IPS-NIHi11 (cell line): Measurements from ENCODE around the gene THG1L.
"Not testable (repeated sequence)": the region's sequence is repeated elsewhere in the genome, so short reads cannot be mapped to it uniquely, and the experiment has no call there.

ENCODE experiments used
- DNase-seq: peaks from one replicate; pipeline ENCODE4 v3.0.0; 2012; ENCODE audit warnings: mixed read lengths, low spot score

Gene THG1L

GRCh38 chr5:157727858-157728257 lies 3.4 kb upstream of the THG1L start:
- DNase-seq = not testable (repeated sequence)

- DNase-seq = no peak
Measured at GRCh38 chr5:157729858-157730257, 1.4 kb upstream of the THG1L start.

- DNase-seq = no peak
Measured at GRCh38 chr5:157730900-157731271, 334 bp upstream of the THG1L start.

DNA sequence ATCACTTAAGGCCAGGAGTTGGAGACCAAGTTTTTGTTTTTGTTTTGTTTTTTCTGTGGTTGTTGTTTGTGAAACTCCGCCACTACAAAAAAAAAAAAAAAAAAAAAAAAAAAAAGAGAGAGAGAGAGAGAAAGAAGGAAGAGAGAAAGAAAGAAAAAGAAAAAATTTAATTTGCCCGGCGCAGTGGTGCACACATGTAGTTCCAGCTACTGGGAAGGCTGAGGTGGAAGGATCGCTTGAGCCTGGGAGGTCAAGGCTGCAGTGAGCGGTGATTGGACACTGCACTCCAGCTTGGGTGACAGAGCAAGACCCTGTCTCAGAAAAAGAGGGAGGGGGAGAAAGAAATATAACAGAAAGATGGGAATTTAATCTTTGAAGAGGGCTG lies 902 bp downstream of the THG1L start:
- DNase-seq = no peak

DNA sequence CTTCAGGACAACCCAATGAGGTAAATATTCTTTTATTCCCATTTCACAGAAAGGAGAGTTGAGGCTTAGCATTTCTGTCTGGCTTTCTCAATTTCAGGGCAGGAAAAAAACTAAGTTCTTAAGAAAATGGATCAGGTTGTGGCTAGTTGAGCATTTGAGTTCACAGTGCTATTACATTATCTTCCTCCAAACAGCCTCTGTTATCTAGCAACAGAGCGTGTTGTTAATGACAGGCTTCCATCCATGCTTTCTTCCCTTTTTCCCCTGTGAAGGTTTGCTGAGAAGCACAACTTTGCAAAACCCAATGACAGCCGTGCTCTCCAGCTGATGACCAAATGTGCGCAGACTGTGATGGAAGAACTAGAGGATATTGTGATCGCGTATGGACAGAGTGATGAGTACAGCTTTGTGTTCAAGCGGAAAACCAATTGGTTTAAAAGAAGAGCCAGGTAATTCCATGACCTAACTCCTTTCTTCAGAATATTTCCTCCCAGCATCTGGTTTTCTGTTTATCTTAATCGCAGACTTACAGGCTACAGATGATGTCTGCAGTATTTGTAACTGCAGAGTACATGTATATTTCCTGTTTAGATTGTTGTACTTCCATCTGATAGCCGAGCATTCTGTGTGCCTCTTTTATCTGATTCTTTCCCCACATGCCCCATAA lies 1.5 kb downstream of the THG1L start:
- DNase-seq = no peak

DNA sequence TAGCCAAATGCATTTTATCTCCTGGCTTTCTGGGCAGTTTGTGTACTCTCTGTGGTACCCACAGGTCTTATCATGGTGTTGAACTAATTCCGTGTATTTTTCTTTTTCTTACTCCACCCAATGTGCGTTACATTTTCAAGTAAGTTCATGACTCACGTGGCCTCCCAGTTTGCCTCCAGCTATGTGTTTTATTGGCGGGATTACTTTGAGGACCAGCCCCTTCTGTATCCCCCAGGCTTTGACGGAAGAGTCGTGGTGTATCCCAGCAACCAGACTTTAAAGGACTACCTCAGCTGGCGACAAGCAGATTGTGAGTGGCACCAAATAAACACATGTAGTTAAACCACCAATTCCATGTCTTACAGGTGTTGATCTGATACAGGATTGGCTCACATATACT lies 3.2 kb downstream of the THG1L start:
- no peak for DNase-seq

DNA sequence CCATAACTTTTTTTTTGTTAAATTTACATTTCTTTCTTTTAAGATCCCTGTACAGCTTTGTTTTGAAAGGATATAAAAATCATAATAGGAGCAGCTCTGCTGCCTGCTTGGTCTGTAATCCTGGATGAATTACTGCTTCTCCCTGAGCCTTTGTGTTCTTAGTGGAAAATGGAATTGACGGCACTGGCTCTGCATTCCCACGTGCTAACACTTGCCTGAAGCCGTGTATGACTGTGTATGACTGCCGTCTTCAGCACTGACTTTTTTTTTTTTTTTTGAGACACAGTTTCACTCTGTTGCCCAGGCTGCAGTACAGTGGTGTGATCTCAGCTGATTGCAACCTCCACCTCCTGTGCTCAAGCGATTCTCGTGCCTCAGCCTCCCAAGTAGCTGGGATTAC lies 4.8 kb downstream of the THG1L start:
- no peak for DNase-seq

DNA sequence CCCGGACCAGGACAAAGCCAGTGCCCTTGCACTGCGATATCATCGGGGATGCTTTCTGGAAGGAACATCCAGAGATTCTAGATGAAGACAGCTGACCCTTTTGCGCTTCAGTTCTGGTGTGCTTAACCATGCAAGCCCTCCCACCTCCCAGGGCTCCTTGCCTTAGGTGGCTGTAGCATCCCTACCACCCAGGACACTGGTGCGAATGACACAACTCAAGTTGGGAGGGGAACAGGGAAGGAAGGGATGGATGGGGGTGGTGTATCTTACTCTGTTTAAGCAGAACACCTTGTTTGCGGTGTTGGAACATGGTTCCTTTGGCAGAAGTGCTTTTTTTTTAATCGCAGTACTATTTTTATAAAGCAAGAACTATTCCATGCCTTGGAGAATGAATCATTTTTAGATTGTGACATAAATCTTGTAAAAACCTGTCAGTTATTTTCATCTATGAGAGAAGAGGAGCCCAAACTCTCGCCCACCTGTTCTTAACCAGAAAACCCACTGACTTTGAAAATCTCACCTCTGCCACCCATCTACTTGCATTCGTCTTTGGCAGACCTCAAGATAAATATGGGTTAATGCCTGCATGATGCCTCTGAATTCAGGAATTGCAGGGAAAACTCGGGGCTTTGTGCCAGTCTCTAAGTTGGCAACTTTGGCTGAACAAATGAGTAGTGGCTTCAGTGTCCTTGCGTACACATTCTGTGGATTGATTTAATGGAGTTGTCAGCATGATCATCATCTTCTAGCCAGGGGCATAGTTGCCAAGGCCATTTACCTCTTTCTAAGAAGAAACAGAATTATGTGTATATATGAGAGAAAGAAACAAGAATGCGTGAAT lies 8.4 kb downstream of the THG1L start:
- no peak for DNase-seq

GRCh38 chr5:157740229-157740610 lies 9.0 kb downstream of the THG1L start:
- peak; percentile 70 for DNase-seq

- no peak for DNase-seq
Measured at GRCh38 chr5:157741131-157741530, 9.9 kb downstream of the THG1L start.

DNA sequence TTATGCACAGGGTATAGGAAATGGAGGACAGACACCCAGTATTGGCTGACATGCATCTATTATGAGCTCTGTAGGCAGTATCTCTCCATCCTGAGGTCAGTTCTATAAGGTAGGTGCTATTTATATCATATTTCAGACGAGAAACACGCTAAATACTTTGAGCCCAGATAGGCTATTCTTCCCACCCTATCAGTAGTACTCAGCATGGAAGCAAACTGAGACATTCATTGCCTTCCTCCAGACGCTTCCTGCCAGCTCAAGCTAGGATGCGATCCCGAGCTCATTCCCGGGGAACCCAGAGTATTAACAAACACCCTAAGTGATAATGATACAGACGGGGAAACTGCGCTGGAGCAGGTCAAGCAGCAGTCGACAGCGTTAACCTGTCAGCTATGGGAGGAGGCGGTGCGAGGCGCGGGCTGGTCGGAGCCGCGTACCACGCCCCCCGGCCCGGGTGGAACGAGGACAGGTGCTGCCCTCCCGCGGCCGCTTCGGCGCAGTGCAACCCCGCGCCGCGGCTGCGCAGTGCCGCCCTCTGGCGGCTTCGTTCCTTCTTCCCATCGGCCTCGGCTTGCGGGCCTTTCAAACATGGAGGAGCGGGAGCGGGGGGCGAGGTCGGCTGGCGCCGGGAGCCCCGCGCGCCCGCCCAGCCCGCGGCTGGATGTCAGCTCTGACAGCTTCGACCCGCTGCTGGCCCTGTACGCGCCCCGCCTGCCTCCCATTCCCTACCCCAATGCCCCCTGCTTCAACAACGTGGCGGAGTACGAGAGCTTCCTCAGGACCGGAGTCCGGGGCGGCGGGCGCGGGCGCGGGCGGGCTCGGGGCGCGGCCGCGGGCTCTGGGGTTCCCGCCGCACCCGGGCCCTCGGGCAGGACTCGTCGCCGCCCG lies 12.2 kb downstream of the THG1L start, which contains the start of gene LSM11:
LSM11 (plus strand) TSS at position 550 of the 888 bp plus-strand sequence; CDS start at position 589, 39 bp downstream.
- peak; percentile 95 for DNase-seq

- peak; percentile 10 for DNase-seq
Measured at GRCh38 chr5:157744051-157745011, 13.1 kb downstream of the THG1L start.

- no peak for DNase-seq
Measured at GRCh38 chr5:157745041-157745456, 13.8 kb downstream of the THG1L start.

GRCh38 chr5:157747173-157747740 lies 16.0 kb downstream of the THG1L start:
- DNase-seq = no peak

GRCh38 chr5:157747766-157748700 lies 16.8 kb downstream of the THG1L start:
- DNase-seq = no peak

- no peak for DNase-seq
Measured at GRCh38 chr5:157748760-157749461, 17.7 kb downstream of the THG1L start.

DNA sequence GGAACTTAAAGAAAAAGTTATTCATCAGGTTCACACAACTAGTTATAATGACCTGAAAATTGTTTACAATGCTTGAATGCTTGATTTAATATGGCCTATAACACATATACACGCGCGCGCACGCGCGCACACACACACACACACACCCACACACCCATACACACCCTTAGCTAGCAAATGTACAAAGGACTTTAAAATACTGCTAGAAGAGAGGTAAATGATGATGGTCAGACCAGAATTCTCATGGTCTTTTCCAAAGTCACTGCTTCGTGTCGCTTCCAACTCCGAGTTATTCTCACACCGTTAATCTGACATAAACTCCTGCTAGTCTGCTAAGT lies 18.2 kb downstream of the THG1L start:
- no peak for DNase-seq

- no peak for DNase-seq
Measured at GRCh38 chr5:157750320-157750719, 19.1 kb downstream of the THG1L start.

- DNase-seq = no peak
Measured at GRCh38 chr5:157756122-157756521, 24.9 kb downstream of the THG1L start.
